EH (cell line): ENCODE results near the gene RCN2.

ENCODE experiments used
- DNase-seq: peaks from one replicate; pipeline ENCODE4 v3.0.0-alpha.2; 2015; ENCODE audit warnings: low read depth

Gene RCN2

GRCh38 chr15:76973906-76974305 lies 42.4 kb downstream of the RCN2 start:
- no peak for DNase-seq

GRCh38 chr15:76974456-76975036 lies 43.0 kb downstream of the RCN2 start:
- no peak for DNase-seq

- no peak for DNase-seq
Observed at GRCh38 chr15:76976141-76976540, 44.6 kb downstream of the RCN2 start.

- DNase-seq: no peak
Observed at GRCh38 chr15:76976572-76977270, 45.2 kb downstream of the RCN2 start.

- DNase-seq: no peak
Observed at GRCh38 chr15:76978522-76979330, 47.2 kb downstream of the RCN2 start.

- DNase-seq: no peak
Observed at GRCh38 chr15:76979331-76979925, 47.9 kb downstream of the RCN2 start.

GRCh38 chr15:76979996-76980520 lies 48.5 kb downstream of the RCN2 start:
- DNase-seq: no peak

- DNase-seq: no peak
Observed at GRCh38 chr15:76982356-76982755, 50.8 kb downstream of the RCN2 start.

GRCh38 chr15:76982756-76983155 lies 51.2 kb downstream of the RCN2 start:
- DNase-seq: no peak

GRCh38 chr15:76983590-76984375 lies 52.2 kb downstream of the RCN2 start:
- DNase-seq: no peak

GRCh38 chr15:76986743-76987142 lies 55.2 kb downstream of the RCN2 start:
- DNase-seq: no peak

GRCh38 chr15:76987276-76987675 lies 55.7 kb downstream of the RCN2 start:
- DNase-seq: no peak

GRCh38 chr15:76987896-76988860 lies 56.6 kb downstream of the RCN2 start:
- DNase-seq: no peak

GRCh38 chr15:76988867-76989780 lies 57.6 kb downstream of the RCN2 start:
- no peak for DNase-seq

GRCh38 chr15:76991048-76991447 lies 59.5 kb downstream of the RCN2 start:
- no peak for DNase-seq

- DNase-seq: no peak
Observed at GRCh38 chr15:76991741-76992645, 60.4 kb downstream of the RCN2 start.

- DNase-seq: no peak
Observed at GRCh38 chr15:76993114-76993725, 61.7 kb downstream of the RCN2 start.

- DNase-seq: no peak
Observed at GRCh38 chr15:76994001-76994400, 62.5 kb downstream of the RCN2 start.
